HG03060 (cell line): Measurements from ENCODE around the gene TGFBR1.
"Not testable (repeated sequence)": the region's sequence is repeated elsewhere in the genome, so short reads cannot be mapped to it uniquely, and the experiment has no call there.

ENCODE experiments used
- ATAC-seq: cut with Tn5 transposase; IDR thresholded peaks from one replicate; pipeline ENCODE4 v1.9.1; 2021; ENCODE audit warnings: low read depth, moderate number of reproducible peaks; ENCODE audit not compliant: unreplicated experiment

The TGFBR1 gene

GRCh38 chr9:99075246-99075912 is 29.5 kb upstream of the TGFBR1 start:
- ATAC-seq = no peak

DNA sequence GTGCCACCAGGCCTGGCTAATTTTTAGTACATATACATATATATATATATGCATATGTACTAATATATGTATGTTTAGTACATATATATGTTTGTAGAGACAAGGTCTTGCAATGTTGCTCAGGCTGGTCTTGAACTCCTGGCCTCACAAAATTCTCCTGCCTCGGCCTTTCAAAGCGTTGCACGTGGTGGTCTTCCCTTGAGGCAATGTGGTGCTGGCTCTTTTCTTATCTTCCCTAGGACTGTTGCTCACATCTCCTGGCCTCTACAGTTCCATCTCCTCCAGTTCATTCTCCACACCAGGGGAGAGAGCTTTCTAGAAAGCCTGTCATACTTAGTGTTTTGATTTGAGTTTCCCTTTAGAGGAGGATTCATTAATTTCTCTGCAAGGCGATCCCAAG is 28.9 kb upstream of the TGFBR1 start:
- no peak for ATAC-seq

GRCh38 chr9:99076483-99077171 is 28.3 kb upstream of the TGFBR1 start:
- ATAC-seq = no peak

DNA sequence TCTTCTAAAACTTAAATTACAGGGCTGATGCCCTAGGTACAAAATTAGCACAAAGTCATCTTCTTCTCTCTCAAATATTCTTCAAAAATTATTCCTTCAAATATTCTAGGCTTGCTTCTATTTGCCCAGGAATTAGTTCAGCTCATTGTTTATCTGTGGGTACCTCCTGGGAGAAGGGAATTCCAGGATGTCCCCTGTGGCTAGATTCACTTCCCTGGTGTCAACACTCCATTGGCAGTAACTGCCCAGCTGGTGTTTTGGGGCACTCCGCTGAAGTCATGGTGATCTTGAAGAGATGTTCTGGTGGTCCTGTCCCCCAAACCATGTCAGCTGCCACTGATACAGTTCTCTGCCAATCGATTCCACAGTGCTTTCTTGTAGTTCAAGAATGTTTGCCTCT is 26.2 kb upstream of the TGFBR1 start:
- ATAC-seq = no peak

DNA sequence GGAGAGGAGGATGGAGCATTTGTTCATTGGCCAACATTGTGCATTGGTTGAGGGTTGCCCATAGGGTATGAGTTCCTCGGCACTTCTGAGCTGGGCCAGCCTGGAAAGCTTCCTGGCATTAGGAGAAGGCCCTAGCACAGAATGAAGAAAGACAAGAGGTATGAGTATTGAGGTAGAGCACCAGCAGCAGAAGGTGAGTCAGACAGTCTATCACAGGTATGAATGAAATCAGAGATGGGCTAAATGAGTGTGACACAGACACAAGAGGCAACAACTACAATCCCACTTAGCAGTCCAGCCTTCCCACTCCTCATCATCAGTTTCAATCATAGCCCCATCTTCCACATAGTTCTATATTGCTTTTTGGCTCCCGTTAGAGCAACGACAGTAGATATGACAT is 25.4 kb upstream of the TGFBR1 start:
- no peak for ATAC-seq

- ATAC-seq = no peak
Measured at GRCh38 chr9:99083051-99083450, 21.9 kb upstream of the TGFBR1 start.

DNA sequence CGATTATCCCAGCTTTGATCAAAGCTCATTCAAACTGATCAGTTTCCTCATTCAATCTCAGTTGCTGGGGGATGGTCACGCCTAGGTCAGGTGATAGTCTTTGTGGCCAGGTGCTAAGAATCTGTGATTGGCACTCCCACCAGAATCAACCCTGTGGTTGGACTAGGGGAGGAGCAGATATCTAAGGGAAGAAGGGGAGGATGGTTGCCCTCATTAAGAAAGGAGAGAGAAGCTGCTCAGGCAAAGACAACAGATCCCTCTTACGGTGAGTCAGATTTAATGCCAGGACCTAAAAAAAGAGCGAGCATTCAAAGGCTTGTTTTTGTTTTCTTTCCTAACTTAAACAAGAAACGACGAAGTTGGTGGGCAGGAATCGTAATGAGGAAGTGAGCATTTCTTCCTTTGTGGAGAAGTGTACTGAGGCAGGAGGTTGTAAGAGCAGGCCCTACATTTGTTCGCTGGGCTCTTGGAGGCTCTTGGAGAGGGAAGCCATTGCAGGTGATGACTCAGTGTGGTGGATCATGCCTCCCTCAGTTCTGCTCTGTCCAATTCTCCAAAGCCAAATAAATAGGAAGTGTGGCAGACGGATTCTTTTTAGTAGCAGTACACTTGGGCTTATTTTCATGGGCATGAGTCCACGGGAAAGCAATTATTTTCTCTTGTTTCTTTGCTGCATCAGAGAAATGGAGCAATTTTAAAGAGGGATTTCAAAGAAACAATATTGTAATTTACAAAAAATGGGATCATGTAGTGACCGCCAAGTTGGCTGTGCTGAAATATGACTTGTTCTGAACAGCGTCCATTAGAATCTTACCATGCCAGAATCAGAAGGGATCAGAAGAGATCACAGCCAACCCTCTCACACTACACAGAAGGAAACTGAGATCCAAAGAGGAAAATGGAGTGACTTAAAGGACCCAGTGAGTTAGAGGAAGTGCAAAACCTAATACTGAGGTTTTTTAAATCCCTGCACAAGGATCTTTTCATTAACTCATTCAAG is 18.7 kb upstream of the TGFBR1 start:
- ATAC-seq = no peak

DNA sequence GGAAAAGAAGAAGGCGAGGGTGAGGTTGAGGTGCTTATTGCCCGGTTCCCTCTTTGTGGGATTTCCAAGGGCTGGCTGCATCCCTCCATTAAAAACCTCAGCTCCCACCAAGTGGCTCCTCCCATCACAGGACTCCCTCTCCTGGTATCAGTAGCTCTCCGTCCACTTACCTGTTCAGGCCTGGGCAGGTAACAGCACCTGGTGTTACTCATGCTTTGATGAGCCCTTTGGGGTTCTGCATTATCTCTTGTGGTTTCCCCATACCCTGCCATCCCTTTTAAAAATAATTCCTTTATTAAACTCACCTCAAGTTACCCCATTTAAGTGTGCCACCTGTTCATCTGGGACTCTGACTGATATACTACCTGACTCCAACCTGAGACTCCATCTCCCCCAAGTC is 17.5 kb upstream of the TGFBR1 start:
- ATAC-seq = no peak

DNA sequence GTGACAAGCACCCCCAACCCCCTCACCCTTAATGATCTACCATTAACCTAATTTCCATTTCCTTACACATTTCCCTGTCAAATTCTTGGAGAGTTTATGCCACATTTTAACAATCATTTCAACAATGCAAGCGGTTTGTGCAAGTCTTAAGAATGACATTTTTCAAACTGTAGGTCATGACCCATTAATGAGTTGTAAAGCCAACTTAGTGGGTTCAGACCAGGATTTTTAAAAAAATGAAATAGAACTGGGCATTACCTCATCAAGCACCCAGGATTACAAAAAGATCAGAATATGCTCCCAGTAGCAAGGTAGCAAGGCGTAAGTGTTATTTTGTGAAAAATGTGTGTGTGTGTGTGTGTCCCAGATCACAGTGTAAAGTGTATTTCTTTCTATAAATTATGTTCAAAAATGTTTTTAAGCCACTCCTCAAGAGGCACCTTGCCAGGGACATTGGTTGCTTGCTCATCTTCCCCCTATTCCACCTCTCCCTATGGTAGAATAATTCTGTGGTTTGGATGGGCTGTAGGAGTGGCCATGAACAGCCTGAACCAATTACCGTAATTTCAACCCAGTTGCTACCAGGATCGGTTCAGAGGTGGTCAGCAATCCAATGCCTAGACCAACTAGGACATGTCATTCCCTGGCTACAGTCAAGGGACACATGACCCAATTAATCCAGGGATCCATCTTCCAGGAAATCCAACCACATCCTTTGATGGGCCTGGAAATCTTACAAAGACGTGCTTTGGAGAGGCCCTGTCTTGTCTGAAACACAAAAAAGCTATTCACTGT is 14.4 kb upstream of the TGFBR1 start:
- ATAC-seq = no peak

DNA sequence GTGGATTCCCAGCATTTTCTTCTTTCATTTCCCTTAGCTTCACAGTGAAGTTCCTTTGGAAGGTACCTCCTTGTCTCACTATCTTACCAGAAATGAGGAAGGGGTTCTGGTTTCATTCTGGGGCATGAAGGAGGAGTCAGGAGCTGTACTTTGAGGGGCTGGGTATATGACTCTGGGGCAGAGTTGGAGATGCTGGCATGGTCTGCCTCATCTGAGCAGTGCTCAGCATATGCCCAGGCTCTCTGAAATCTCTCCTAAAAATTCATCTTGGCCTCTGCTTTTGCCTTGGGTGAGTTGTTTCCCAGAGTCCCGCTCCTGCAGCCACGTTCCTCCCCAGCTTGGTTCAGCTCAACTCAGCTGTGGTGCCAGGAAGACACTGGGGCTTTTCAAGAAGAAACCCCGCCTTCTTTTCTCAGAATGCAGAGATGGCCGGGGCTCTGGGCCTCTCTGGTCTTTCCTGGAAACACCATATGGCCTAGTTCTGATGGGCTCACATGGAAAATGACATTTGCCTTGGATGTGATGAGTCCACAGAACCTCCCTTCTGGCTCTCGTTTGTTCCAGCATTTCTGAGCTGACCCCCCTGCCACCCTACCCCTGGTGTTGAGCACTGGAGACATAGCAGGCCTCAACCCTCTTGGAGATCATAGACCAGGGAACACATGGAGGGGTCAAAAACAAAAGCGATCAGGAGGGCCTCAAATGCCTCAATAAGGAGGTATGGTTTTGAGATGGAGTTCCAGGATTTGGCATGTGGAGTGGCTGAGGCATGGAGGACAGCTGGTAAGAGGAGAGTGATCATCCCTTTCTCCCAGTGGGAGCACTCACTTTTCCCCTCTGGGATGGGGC is 12.0 kb upstream of the TGFBR1 start:
- no peak for ATAC-seq

DNA sequence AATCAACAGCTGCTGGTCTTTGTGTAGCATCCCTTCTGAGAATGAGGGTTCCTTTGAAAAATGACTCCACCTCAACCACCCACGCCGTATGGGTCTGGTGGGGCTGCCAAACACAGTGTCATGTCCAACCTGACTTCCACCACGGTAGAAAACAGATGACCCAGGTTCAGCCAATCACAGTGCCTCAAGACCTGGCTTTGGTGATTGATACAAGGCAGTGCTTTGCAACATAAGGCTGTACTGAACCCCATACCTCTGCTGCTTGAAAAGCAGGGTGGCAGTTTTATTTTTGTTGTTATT is 11.5 kb upstream of the TGFBR1 start:
- no peak for ATAC-seq

GRCh38 chr9:99095565-99095964 is 9.3 kb upstream of the TGFBR1 start:
- ATAC-seq = no peak

DNA sequence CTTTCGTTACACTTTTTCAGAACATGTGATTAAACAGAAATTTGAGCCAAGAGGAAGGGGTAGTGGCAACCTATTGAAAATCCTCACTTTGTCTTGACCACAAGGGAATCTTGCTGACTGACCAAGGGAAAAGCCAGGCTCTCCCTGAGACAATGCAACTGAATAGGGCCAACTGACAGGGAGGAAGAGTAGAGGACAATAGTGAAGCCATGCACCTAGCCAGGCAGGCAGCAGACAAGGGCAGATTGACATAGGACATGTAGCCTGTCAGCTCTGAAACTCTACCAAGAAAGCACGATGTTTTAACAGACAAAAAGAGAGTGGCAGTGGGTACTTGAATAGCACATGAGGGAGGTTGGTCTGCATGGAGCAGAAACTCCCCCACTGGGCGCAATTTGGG is 8.5 kb upstream of the TGFBR1 start:
- ATAC-seq = no peak

- not testable (repeated sequence) for ATAC-seq
Measured at GRCh38 chr9:99099806-99100585, 4.9 kb upstream of the TGFBR1 start.

GRCh38 chr9:99101271-99101670 is 3.6 kb upstream of the TGFBR1 start:
- ATAC-seq = no peak

GRCh38 chr9:99101812-99102211 is 3.1 kb upstream of the TGFBR1 start:
- ATAC-seq = no peak

DNA sequence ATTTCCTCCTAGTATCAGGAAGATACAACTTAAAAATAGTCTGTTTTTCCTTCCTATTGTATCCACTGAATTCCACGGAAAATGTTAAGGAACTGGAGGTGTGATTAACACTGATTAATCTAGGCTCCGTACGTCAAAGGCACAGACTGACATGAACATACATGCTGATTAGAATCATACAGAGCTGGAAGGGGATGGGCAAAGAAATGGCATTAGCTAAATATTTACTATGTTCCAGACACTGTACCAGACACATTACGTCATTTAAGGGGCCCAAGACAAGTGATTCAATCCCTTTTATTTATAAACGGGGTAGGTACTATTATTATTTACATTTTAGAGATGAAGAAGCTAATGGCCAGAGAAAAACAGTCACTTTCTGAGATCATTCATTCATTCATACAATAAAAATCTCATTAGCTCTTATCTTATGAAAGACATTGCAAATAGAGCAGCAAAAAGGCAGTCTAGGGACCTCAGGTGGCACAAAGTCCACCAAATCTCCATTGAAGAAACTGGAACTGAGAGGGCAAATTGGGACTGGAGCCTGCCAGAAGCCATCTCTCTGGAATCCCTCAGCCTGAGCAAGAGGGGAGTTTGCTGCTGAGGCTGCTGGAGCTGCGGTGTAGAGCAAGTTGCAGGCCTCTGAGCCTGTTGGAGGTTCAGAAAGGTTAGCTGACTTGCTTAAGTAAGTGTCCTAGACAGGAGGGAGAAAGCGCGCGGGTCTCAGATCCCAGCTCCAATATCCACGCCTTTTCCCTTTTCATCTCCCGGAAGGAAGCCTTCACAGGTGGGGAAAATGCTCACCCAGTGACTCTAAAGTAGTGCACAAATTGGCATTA is 1.6 kb upstream of the TGFBR1 start:
- no peak for ATAC-seq

DNA sequence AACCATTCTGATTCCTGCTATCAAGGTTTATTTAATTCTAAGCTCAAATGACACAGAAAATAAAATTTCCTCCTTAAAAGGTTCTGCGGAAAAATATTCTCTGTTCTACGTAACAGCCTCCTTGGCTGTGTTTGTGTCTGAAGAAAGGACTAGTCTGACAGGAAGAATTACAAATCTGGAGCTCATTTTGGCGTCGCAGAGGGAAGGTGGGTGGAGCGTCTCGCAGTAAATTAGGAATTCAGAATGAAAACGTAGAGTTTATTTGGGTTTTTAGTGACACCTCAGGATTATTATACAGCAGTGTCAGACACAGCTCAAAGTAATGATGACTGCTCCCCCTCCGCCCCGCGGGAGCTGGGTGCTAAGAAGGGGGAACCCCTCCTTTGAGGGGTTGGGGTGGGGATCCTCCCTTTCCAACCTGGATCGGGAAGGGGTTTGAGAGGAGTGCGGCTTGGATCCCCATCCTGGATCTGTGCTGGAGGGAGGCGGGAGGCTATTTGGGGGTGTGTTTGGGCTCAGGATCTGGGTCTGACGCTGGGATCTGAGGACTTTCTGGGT is 933 bp upstream of the TGFBR1 start:
- no peak for ATAC-seq
